HFFc6 (cell line): ENCODE measurements around the gene RAPSN. TPM values are rescaled to one million over a fixed set of nuclear protein-coding genes. Genes with fewer than 3 reads are reported as not detected.
A peak's percentile ranks its signal among the peaks of the same experiment; 100 is the strongest.

Experiments used
- DNase-seq: peaks from one replicate; pipeline ENCODE4 v3.0.0-alpha.2; 2018
- H3K27ac Mint-ChIP-seq: 2 replicates; pipeline ENCODE4 v1.8.0; 2020; ENCODE audit warnings: mild to moderate bottlenecking, mixed read lengths
- H3K27me3 Mint-ChIP-seq: 2 replicates; pipeline ENCODE4 v1.8.0; 2021; ENCODE audit warnings: mild to moderate bottlenecking, moderate library complexity, mixed read lengths; ENCODE audit not compliant: insufficient read depth
- H3K36me3 Mint-ChIP-seq: 2 replicates; pipeline ENCODE4 v1.8.0; 2021; ENCODE audit warnings: low read depth, mixed read lengths
- H3K4me1 Mint-ChIP-seq: 2 replicates; pipeline ENCODE4 v1.8.0; 2020; ENCODE audit warnings: low read depth, mixed read lengths
- H3K4me3 Mint-ChIP-seq: 2 replicates; pipeline ENCODE4 v1.8.0; 2020; ENCODE audit warnings: mild to moderate bottlenecking, moderate library complexity, mixed read lengths
- H3K9me3 Mint-ChIP-seq: 2 replicates; pipeline ENCODE4 v1.8.0; 2020; ENCODE audit warnings: mild to moderate bottlenecking, mixed read lengths
- total RNA-seq, 6 experiments: library from RNA; stranded (reverse); fragmentation: NEBNext Ultra II Directional; extraction: Animal tissue kit (Norgen Biotek cat#: 25700); gene quantifications; 2 replicates in 1 of 6; 3 replicates in 5 of 6; pipeline ENCODE4 v1.2.3, GENCODE V29; 2021
- TF ChIP-seq, protein P1 (sequence below): fragments of 200-600 bp; sonication (generic); IDR thresholded peaks from 2 replicates; pipeline ENCODE4 v1.5.0; 2021; ENCODE audit warnings: antibody characterized with exemption, mild to moderate bottlenecking

The RAPSN gene
- total RNA-seq, 6 experiments from 2014 or later: 0.22 TPM; not detected in 5

DNA sequence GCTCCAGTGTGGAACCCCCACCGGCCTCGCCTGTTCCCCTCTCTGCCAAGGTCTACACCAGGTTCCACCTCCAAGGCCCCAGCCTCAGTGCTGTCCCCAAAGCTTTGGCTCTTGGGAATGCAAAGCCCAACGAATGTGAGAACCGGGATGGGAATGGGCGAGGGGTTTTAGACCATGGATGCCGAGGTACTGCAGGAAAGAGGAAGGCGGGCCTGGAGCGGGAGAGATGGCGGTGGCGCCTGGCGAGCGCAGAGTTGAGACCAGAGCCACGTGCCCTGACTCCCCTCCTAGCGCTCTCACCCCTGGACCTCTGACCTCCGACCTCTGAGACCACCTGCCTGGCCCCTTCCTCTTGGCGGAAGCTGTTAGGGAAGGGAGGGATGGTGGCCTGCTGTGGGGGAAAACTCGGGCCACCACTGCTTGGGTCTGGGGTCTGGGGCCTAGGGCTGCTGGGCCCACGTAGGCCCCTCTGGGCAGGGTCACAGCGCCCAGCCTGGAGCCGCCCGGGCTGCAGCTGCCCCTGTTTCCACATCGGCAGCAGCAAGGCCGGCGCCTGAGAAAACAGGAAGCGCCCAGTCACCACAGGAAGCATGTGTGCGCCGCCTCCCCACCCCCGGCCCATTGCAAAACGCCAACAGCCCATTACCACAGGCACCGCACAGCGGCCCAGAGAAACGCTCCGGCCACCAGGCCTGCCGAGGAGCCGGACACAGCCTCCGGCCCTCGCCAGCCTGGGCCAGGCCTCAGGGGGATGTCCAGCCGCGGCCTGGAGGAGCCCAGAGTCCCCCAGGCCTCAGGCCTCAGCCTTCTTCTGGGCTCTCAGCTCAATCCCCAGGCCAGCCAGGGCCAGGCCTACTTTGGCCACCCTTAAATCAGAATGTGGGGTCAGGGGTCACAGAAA lies 54.4 kb downstream of the RAPSN start:
- TF ChIP-seq, protein P1, sequence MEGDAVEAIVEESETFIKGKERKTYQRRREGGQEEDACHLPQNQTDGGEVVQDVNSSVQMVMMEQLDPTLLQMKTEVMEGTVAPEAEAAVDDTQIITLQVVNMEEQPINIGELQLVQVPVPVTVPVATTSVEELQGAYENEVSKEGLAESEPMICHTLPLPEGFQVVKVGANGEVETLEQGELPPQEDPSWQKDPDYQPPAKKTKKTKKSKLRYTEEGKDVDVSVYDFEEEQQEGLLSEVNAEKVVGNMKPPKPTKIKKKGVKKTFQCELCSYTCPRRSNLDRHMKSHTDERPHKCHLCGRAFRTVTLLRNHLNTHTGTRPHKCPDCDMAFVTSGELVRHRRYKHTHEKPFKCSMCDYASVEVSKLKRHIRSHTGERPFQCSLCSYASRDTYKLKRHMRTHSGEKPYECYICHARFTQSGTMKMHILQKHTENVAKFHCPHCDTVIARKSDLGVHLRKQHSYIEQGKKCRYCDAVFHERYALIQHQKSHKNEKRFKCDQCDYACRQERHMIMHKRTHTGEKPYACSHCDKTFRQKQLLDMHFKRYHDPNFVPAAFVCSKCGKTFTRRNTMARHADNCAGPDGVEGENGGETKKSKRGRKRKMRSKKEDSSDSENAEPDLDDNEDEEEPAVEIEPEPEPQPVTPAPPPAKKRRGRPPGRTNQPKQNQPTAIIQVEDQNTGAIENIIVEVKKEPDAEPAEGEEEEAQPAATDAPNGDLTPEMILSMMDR: no peak
- DNase-seq: no peak
- no peak overlapping the region; the same call in 1 of the 2 replicates for H3K27ac Mint-ChIP-seq
- no peaks in the 10 kb centered on the region for H3K9me3 Mint-ChIP-seq
- peaks cover 2% of the 10 kb centered on the region; the same call in 1 of the 2 replicates for H3K27me3 Mint-ChIP-seq
- peaks cover 5% of the 10 kb centered on the region; the same call in 1 of the 2 replicates for H3K4me1 Mint-ChIP-seq
- no peak overlapping the region for H3K4me3 Mint-ChIP-seq
- no peaks in the 10 kb centered on the region for H3K36me3 Mint-ChIP-seq

GRCh38 chr11:47394050-47394321 lies 55.0 kb downstream of the RAPSN start:
- peaks cover 2% of the 10 kb centered on the region; the same call in 1 of the 2 replicates for H3K27me3 Mint-ChIP-seq
- no peak for DNase-seq
- H3K4me1 Mint-ChIP-seq: peaks cover 5% of the 10 kb centered on the region; the same call in 1 of the 2 replicates
- H3K9me3 Mint-ChIP-seq: no peaks in the 10 kb centered on the region
- no peak overlapping the region for H3K4me3 Mint-ChIP-seq
- TF ChIP-seq, protein P1: no peak
- no peaks in the 10 kb centered on the region for H3K36me3 Mint-ChIP-seq
- no peak overlapping the region; the same call in 1 of the 2 replicates for H3K27ac Mint-ChIP-seq

DNA sequence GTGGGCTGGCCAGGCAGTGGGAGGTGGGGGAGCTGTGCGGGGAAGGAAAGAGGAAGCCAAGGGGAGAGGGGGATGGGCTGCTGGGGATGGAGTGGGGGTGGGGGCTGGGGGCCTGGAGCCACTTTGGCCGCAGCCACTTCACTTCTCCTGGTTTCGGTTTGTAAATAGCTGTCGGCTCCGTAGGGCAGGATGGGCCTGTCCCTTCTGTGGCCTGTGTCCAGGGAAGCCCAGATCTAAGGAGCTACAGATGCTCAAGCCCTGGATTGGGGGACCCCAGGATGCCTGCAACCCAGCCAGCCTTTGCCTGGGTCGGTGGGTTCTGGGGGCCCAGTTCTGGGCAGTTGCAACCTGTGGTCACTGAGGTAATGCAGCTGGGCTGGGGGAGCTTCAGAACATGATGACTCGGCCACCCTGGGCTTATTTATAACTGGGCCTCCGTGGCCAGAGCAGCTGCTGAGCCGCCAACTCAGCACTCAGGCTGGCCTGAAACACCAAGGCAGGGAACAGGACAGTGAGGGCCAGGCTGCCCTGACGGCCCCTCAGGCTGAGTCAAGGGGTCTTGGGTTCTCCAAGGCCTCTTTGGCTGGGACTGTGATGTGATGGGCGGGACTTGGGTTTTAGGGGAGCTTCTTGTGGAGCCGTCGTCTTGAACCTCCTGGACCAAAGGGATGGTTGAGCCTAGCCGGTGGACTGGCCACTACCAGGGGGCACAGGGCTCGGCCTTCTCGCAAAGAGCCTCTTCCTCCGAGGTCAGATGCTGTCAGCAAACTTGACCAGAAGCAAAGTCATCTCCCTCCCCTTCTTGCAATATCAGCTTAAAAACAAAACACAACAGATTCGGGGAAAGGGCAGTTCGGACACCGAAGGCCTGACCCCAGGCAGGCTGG lies 55.5 kb downstream of the RAPSN start:
- Mint-ChIP-seq H3K4me3 (no peak overlapping the region), H3K27me3 (peaks cover 2% of the 10 kb centered on the region; the same call in 1 of the 2 replicates), H3K27ac (peak overlapping the region; percentile 36; the same call in 1 of the 2 replicates), H3K4me1 (peaks cover 5% of the 10 kb centered on the region; the same call in 1 of the 2 replicates), H3K9me3 (no peaks in the 10 kb centered on the region), H3K36me3 (no peaks in the 10 kb centered on the region)
- peak; percentile 39 for DNase-seq
- TF ChIP-seq, protein P1: no peak

DNA sequence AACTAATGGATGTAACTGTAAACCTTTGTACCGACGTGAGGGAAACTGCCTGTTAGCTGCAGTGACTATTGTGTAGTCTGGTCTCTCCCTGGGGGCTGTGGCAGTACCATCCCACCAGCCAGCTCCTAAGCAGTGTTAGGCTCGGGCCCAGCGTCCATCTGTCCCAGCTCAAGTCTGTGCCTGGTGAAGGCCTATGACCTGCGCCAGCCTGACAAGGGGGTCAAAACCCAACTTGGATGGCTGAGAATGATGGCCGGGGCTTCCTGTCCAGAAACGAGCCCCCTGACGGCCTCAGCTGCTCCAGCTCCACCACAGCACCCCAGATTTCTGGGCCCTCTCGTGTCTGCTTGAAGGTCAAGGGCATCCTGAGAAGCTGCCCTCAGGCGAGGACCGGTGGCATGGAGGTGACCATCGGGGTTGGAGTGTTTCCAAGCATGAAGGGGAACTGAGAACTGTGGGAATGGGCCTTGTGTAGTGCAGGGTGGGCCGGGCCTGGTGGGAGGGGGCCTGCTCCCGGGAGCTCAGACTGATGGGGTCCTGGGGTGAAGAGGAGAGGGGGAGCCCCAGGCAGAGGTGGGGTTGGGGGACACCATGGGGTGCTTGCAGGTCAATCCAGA lies 56.3 kb downstream of the RAPSN start:
- peaks cover 2% of the 10 kb centered on the region; the same call in 1 of the 2 replicates for H3K27me3 Mint-ChIP-seq
- H3K4me3 Mint-ChIP-seq: no peak overlapping the region
- no peaks in the 10 kb centered on the region for H3K36me3 Mint-ChIP-seq
- no peak for DNase-seq
- no peaks in the 10 kb centered on the region for H3K9me3 Mint-ChIP-seq
- H3K27ac Mint-ChIP-seq: no peak overlapping the region
- H3K4me1 Mint-ChIP-seq: peaks cover 5% of the 10 kb centered on the region; the same call in 1 of the 2 replicates
- TF ChIP-seq, protein P1: no peak
